ENCODE measurements around the gene PNLIPRP1.

PNLIPRP1 gene

DNA sequence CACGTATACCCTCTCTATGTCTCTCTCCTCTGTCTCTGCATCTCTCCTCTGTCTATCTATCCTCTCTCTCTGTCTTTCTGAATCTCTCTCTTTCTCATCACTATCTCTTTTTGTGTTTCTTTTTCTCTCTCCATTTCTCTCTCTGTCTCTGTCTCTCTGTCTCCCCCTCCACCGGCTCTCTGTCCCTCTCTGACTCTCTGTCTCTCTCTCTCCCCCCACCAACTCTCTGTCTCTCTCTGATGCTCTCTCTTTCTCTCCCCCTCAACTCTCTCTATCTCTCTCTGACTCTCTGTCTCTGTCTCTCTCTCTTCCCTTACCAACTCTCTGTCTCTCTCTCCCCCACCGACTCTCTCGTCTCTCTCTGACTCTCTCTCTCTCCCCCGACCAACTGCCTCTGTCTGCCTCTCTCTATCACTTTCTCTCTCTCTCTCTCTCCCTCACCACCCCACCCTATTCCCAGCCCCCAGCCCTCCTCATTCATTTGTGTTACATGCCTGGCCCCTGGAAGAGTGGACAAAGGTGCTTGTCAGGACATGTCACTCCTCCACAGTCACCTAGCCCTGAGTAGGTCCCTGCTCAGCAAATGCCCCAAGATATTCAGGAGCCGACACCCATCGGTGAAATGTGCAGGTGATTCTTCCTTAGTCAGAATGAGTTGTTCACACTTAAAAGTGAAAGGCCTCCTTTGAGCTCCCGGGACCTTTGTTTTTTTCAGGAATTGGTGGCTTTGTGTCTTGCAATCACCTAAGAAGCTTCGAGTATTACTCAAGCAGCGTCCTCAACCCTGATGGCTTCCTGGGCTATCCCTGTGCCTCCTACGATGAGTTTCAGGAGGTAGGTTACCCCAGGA is 43.6 kb downstream of the PNLIPRP1 start:
- Histone ChIP-seq H3K4me3 (ENCODE audit: low read length) (no peak overlapping the region), H3K4me1 (ENCODE audit: control insufficient read depth, insufficient read depth, low read length) (no peaks in the 10 kb centered on the region), H3K9me3 (replicated peaks; ENCODE audit: low read length) (no peaks in the 10 kb centered on the region), H3K4me2 (ENCODE audit: low read length) (no peak overlapping the region), H3K27me3 (ENCODE audit: control insufficient read depth, insufficient read depth, low read length) (peaks cover 6% of the 10 kb centered on the region), H3K36me3 (ENCODE audit: insufficient read depth, low read length) (no peaks in the 10 kb centered on the region), H3K9ac (ENCODE audit: low read depth, low read length) (no peak overlapping the region)

DNA sequence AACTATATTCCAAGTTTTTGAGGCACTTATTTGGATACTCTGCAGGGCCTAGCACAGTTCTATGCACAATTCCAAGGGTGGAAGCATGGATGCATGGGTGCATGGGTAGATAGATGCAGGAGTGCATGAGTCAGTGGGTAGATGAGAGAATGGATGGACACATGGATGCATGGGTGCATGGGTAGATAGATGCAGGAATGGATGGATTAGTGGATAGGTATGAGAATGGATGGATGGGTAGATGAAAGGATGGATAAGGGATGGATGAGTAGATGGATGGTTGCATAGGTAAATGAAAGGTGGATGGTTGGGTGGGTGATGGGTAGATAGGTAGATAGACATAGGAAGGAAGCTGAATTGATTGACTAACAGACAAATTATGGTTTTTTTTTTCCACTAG is 45.6 kb downstream of the PNLIPRP1 start:
- H3K4me1 ChIP-seq (ENCODE audit: control insufficient read depth, insufficient read depth, low read length): no peaks in the 10 kb centered on the region
- H3K9me3 ChIP-seq (replicated peaks; ENCODE audit: low read length): no peaks in the 10 kb centered on the region
- no peak overlapping the region for H3K4me3 ChIP-seq (ENCODE audit: low read length)
- no peak overlapping the region for H3K4me2 ChIP-seq (ENCODE audit: low read length)
- H3K36me3 ChIP-seq (ENCODE audit: insufficient read depth, low read length): no peaks in the 10 kb centered on the region
- no peaks in the 10 kb centered on the region for H3K27me3 ChIP-seq (ENCODE audit: control insufficient read depth, insufficient read depth, low read length)
- no peak overlapping the region for H3K9ac ChIP-seq (ENCODE audit: low read depth, low read length)

GRCh38 chr10:116636976-116637375 is 46.2 kb downstream of the PNLIPRP1 start:
- Histone ChIP-seq H3K4me3 (ENCODE audit: low read length) (no peak overlapping the region), H3K9me3 (replicated peaks; ENCODE audit: low read length) (no peaks in the 10 kb centered on the region), H3K27me3 (ENCODE audit: control insufficient read depth, insufficient read depth, low read length) (no peaks in the 10 kb centered on the region), H3K36me3 (ENCODE audit: insufficient read depth, low read length) (no peaks in the 10 kb centered on the region), H3K9ac (ENCODE audit: low read depth, low read length) (no peak overlapping the region), H3K4me1 (ENCODE audit: control insufficient read depth, insufficient read depth, low read length) (no peaks in the 10 kb centered on the region), H3K4me2 (ENCODE audit: low read length) (no peak overlapping the region)

- no peaks in the 10 kb centered on the region for H3K27me3 ChIP-seq (ENCODE audit: control insufficient read depth, insufficient read depth, low read length)
- H3K4me1 ChIP-seq (ENCODE audit: control insufficient read depth, insufficient read depth, low read length): no peaks in the 10 kb centered on the region
- no peak overlapping the region for H3K9ac ChIP-seq (ENCODE audit: low read depth, low read length)
- no peaks in the 10 kb centered on the region for H3K36me3 ChIP-seq (ENCODE audit: insufficient read depth, low read length)
- no peak overlapping the region for H3K4me2 ChIP-seq (ENCODE audit: low read length)
- no peaks in the 10 kb centered on the region for H3K9me3 ChIP-seq (replicated peaks; ENCODE audit: low read length)
- H3K4me3 ChIP-seq (ENCODE audit: low read length): no peak overlapping the region
Measured at GRCh38 chr10:116637830-116638229, 47.1 kb downstream of the PNLIPRP1 start.

DNA sequence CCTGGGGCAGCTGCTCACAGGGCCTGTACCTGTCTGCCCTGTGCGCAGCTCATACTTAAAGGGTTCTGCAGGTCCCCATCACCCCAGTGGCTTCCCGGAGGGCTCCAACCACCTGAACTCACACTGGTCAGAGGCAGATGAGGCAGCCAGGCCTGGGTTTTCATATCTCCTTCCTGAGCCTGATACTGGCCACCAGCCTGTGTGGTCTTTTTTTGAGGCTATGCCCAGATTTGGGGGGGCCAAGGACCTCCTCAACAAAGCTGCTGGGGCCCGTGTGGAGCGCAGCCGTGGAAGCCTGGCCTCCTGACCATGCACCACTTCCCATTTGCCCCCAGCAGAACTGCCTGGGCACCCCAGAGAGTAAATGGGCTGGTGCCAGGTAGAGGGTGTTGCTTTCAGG is 55.7 kb downstream of the PNLIPRP1 start:
- Histone ChIP-seq H3K4me2 (ENCODE audit: low read length) (no peak overlapping the region), H3K9ac (ENCODE audit: low read depth, low read length) (no peak overlapping the region), H3K4me1 (ENCODE audit: control insufficient read depth, insufficient read depth, low read length) (no peaks in the 10 kb centered on the region), H3K36me3 (ENCODE audit: insufficient read depth, low read length) (no peaks in the 10 kb centered on the region), H3K27me3 (ENCODE audit: control insufficient read depth, insufficient read depth, low read length) (no peaks in the 10 kb centered on the region), H3K9me3 (replicated peaks; ENCODE audit: low read length) (no peaks in the 10 kb centered on the region), H3K4me3 (ENCODE audit: low read length) (no peak overlapping the region)

GRCh38 chr10:116648903-116649302 is 58.1 kb downstream of the PNLIPRP1 start:
- H3K27me3 ChIP-seq (ENCODE audit: control insufficient read depth, insufficient read depth, low read length): no peaks in the 10 kb centered on the region
- no peak overlapping the region for H3K4me2 ChIP-seq (ENCODE audit: low read length)
- no peak overlapping the region for H3K9ac ChIP-seq (ENCODE audit: low read depth, low read length)

GRCh38 chr10:116653885-116654284 is 63.1 kb downstream of the PNLIPRP1 start:
- no peaks in the 10 kb centered on the region for H3K4me1 ChIP-seq (ENCODE audit: control insufficient read depth, insufficient read depth, low read length)
- H3K9me3 ChIP-seq (replicated peaks; ENCODE audit: low read length): no peaks in the 10 kb centered on the region
- no peak overlapping the region for H3K4me3 ChIP-seq (ENCODE audit: low read length)
- no peaks in the 10 kb centered on the region for H3K36me3 ChIP-seq (ENCODE audit: insufficient read depth, low read length)
- no peak overlapping the region for H3K9ac ChIP-seq (ENCODE audit: low read depth, low read length)
- H3K27me3 ChIP-seq (ENCODE audit: control insufficient read depth, insufficient read depth, low read length): peaks cover 2% of the 10 kb centered on the region
- no peak overlapping the region for H3K4me2 ChIP-seq (ENCODE audit: low read length)

More at GRCh38 chr10:116648903-116649302, 58.1 kb downstream of the PNLIPRP1 start:
- Histone ChIP-seq H3K4me1 (ENCODE audit: control insufficient read depth, insufficient read depth, low read length) (no peaks in the 10 kb centered on the region), H3K9me3 (replicated peaks; ENCODE audit: low read length) (no peaks in the 10 kb centered on the region), H3K4me3 (ENCODE audit: low read length) (no peak overlapping the region), H3K36me3 (ENCODE audit: insufficient read depth, low read length) (no peaks in the 10 kb centered on the region)

DNA sequence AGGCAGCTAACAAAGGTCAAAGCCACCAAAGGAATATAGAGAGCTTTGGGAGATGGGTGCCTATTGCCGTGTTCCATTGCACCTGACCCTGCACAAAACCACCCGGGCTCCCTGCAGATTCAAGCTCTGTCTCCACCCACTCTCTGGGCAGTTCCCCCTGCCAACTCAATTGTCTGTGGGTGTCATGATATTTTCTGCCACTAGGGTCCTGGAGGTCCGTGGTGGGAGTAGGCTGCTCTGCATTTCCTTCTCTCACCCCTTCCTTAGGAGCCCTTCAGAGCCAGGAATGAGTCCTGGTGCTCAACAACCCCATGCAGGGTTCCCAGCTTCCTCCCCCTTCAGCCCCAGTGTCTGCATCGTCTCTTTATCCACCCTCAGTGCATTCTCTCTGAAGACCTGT is 64.1 kb downstream of the PNLIPRP1 start:
- Histone ChIP-seq H3K36me3 (ENCODE audit: insufficient read depth, low read length) (no peaks in the 10 kb centered on the region), H3K27me3 (ENCODE audit: control insufficient read depth, insufficient read depth, low read length) (peaks cover 2% of the 10 kb centered on the region), H3K4me3 (ENCODE audit: low read length) (no peak overlapping the region), H3K9me3 (replicated peaks; ENCODE audit: low read length) (no peaks in the 10 kb centered on the region), H3K4me1 (ENCODE audit: control insufficient read depth, insufficient read depth, low read length) (no peaks in the 10 kb centered on the region), H3K9ac (ENCODE audit: low read depth, low read length) (no peak overlapping the region), H3K4me2 (ENCODE audit: low read length) (no peak overlapping the region)

DNA sequence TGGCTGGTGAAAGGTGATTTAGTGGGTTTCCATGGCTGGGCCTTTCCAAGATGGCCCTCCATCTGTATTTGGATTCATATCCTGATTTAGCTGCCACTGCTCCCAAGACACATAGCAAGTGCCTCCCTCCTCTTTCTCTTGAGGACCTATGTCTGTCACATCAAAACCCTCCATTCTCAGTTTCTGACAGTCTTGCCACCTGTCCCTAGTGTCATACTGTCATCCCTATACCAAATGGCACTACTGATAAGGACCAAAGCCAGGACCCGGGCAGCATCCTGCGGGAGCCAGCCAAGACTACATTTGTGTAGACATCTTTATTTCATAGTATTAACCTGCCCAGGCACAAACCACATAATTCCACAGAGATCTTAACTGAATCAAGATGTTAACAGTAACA is 64.8 kb downstream of the PNLIPRP1 start:
- Histone ChIP-seq H3K4me3 (ENCODE audit: low read length) (no peak overlapping the region), H3K9ac (ENCODE audit: low read depth, low read length) (no peak overlapping the region), H3K9me3 (replicated peaks; ENCODE audit: low read length) (no peaks in the 10 kb centered on the region), H3K4me2 (ENCODE audit: low read length) (no peak overlapping the region), H3K27me3 (ENCODE audit: control insufficient read depth, insufficient read depth, low read length) (peaks cover 2% of the 10 kb centered on the region), H3K36me3 (ENCODE audit: insufficient read depth, low read length) (no peaks in the 10 kb centered on the region), H3K4me1 (ENCODE audit: control insufficient read depth, insufficient read depth, low read length) (no peaks in the 10 kb centered on the region)

DNA sequence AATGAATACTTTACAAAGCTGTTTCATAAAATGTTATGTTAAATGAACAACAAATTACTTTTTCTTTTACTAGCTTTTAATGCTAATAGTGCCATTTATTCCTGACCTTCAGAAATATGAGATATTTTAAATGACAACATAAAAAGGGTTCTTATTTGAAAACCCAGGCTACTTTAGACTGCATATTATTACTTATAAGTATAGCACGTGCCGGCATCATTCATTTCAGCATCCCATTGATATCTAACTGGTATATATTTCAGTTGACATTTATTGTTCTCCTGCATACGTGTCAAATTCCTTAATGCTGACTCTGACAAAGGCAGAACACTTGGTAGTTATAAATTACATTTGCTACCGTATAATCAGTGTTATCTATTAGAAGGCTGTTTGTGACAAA is 65.3 kb downstream of the PNLIPRP1 start:
- Histone ChIP-seq H3K4me2 (ENCODE audit: low read length) (no peak overlapping the region), H3K27me3 (ENCODE audit: control insufficient read depth, insufficient read depth, low read length) (peaks cover 2% of the 10 kb centered on the region), H3K36me3 (ENCODE audit: insufficient read depth, low read length) (no peaks in the 10 kb centered on the region), H3K9ac (ENCODE audit: low read depth, low read length) (no peak overlapping the region), H3K9me3 (replicated peaks; ENCODE audit: low read length) (no peaks in the 10 kb centered on the region), H3K4me1 (ENCODE audit: control insufficient read depth, insufficient read depth, low read length) (no peaks in the 10 kb centered on the region), H3K4me3 (ENCODE audit: low read length) (no peak overlapping the region)

- H3K27me3 ChIP-seq (ENCODE audit: control insufficient read depth, insufficient read depth, low read length): peaks cover 2% of the 10 kb centered on the region
- no peak overlapping the region for H3K4me3 ChIP-seq (ENCODE audit: low read length)
- no peak overlapping the region for H3K4me2 ChIP-seq (ENCODE audit: low read length)
- H3K9me3 ChIP-seq (replicated peaks; ENCODE audit: low read length): no peaks in the 10 kb centered on the region
- H3K36me3 ChIP-seq (ENCODE audit: insufficient read depth, low read length): no peaks in the 10 kb centered on the region
- no peaks in the 10 kb centered on the region for H3K4me1 ChIP-seq (ENCODE audit: control insufficient read depth, insufficient read depth, low read length)
- H3K9ac ChIP-seq (ENCODE audit: low read depth, low read length): no peak overlapping the region
Measured at GRCh38 chr10:116657863-116658551, 67.2 kb downstream of the PNLIPRP1 start.
